CD4-positive, alpha-beta T cell treated with Interleukin-21 for 1 hour (primary cell): ENCODE data around the gene FBXL19.

Experiments used
- DNase-seq: peaks from one replicate; pipeline ENCODE4 v3.0.0-alpha.2; 2020

FBXL19 gene

GRCh38 chr16:30990105-30990504 lies 66.7 kb downstream of the FBXL19 start:
- no peak for DNase-seq

DNA sequence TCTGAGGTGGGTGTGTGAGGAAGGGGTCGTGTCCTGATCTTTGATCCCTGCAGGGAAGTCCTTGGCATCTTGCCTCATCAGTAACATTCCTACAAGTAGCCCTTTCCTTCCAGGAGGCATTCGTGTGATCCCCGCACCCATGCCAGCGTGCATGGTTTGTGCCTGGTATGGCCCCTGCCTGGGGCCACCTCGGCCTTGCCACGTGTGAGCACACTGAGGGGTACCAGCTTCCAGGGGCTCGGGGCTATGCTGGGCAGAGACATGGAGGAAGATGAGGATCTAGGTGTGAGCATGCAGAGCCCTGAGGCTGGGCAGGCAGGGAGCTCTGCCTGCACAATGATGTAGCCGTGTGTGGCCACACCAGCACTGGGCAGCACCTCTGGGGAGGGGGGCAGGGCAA lies 67.7 kb downstream of the FBXL19 start:
- no peak for DNase-seq

DNA sequence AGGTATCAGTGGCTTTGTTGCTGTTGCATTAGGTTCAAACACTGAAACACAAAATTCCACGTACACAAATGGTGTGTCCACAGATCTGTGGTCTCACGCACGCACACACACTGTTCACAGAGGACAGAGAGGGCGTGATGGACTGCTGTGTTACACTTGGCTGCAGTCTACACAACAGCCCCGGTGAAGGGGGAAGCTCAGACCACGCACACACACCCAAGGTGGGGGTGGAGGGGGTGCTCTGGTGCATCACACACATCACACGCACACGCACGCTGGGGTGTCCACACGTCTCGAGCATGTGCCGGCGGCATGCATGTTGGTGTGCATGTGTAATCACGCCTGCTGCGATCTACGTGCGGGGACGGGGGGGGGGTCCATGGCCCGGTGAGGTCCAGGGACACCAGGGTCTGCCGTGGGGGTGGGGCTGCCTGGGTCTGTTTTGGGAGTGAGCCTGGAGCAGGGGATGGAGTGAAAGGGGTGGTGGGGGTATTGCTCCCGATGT lies 69.0 kb downstream of the FBXL19 start:
- no peak for DNase-seq

DNA sequence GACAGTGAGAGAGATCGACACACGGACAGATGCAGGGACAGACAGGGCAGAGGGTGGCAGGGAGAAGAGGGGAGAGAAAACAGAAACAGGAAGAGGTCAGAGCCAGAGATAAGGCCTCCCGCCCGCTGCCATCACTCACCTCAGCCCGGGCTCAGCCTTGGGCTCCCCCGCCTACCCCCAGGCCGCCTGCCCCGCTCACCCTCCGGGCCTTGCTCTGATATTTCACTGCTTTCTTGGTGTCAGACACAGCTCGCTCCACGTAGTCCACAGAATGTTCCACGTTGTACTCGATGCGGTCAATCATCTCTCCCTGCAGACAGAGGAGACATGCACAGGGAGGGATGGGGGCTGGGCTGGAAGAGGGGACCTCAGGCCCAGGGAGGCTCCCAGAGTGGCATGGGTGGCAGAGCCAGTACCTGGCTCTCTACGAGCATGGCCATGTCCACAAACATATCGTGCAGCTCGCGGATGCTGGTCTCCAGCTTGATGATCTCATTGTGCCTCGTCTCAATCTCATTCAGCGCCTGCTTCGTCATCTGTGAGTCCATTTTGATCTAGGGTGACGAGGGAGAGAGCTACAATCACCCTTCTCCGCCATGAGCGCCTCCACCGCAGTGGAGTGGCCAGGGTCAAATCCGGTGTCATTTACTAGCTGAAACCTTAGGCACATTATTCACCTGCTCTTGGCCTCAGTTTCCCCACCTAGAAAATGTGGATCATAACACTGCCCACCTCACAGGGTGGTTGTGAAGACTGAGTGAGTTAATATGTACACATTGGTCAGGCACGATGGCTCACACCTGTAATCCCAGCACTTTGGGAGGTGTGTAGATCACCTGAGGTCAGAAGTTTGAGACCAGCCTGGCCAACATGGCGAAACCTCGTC lies 69.8 kb downstream of the FBXL19 start:
- no peak for DNase-seq

- DNase-seq = no peak
These were observed 72.6 kb downstream of the FBXL19 start for GRCh38 chr16:30995927-30996323.

DNA sequence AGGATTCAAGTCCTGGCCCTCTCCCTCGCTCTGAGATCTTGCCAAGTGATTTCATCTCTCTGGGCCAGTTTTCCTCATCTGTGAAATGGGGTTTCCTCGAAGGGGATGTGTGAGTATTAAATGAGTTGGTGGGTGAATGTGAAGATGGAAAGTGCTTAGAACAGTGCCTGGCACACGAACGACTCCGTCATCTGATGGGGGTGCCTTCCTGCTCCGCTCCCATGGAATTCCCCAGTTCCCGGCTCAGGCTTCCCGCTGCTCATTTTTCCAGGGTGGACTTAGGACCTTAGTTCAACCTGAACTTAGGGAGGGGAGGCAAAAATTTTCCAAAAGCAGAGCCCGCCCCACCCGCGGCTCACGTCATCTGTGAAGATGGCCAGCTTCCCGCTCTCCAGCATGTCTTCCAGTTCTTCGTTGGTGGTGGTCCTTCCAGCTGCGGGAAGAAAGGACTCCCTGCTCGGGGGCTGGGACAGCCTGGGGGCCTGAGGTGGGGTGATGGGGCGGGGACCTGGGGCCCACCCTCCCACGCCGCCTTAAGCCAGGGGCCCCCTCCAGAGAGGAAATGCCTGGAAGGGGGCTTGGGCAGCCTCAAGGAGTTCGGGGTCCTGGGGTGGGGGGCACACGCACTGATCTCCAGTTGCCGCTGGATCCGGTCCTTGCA lies 73.1 kb downstream of the FBXL19 start:
- DNase-seq = no peak

- DNase-seq = peak; percentile 84
These were observed 73.8 kb downstream of the FBXL19 start for GRCh38 chr16:30996985-30997724.

DNA sequence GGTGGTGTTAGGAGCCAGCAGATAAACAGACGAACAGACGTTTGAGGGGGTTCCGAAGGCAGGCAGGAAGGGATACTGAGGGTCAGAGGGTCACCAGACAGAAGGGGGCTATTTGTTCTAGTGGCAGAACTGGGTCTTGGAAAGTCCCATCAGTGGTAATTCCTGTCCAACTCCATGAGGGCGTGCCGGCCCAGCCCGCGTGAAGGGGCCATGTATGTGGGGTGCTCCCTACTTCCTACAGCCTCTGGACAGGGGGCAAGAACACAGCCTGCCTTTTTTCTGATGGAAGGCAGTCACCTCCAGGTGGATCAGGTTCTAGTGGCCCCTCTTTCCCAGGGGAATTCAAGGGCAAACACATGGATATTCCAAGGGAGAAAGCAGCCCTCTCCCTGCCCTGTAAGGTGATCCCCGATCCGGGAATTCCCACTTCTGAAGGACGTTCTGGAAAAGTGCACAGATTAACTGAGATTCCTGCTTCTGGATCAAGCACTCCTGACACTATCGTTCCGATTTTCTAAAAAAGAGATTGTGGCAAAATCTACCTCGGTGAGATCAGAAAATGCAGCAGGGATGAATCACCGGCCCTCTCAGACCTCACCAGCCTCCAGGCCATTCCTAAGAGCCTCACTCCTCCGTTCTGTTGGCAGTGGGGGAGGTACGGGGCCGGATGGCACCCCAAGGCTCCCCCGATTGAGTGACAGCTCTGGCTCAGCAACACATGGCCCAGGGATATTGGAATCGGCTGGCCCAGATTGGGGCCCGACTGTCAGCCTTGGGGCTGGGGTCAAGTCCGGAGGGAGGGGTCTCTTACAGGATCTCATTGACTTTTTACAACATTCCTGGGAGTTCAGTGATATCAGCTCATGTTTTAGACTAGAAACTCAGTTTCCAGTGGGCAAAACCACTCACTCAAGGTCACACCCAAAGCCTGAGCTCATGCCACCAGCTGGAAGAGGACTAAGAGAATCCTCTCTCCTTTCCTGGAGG lies 74.6 kb downstream of the FBXL19 start:
- no peak for DNase-seq
